GM21367 (cell line): Measurements from ENCODE around the gene SLC28A2.

Experiments
- ATAC-seq: cut with Tn5 transposase; IDR thresholded peaks from one replicate; pipeline ENCODE4 v1.9.1; 2021; ENCODE audit not compliant: unreplicated experiment

The SLC28A2 gene

DNA sequence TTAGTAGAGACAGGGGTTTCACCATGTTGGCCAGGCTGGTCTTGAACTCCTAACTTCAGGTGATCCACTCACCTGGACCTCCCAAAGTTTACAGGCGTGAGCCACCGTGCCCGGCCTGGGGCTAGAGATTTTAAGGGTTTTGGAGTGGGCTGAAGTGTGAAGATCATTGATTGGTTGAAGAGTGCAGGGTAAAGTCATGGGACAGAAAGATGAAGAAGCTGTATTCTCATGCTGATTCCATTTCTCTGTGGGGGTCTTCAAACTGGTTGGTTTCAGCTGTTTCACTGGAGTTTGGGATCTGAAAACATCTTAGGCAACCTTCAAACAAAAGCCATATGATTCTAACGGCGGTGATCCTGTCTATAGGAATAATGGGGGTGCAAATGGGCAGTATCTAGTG lies 74.2 kb downstream of the SLC28A2 start:
- no peak for ATAC-seq

DNA sequence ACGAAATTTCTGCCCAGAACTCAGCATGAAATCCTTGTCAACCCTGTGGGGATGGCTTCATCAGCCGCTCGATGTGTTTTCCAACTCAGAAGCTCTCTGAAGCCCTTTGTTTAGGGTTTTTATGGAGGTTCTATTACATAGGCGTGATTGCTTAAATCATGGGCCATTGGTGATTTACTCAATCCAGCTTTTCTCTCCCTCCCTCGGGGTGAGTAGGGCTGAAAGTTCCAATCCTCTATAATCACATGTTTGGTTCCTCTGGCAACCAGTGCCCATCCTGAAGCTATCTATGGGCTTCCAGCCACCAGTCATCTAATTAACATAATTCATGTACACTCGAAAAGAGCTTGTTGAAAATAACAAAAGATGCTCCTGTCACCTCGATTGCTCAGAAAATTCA lies 74.7 kb downstream of the SLC28A2 start:
- ATAC-seq, result no peak
